Testis (tissue), 3 donors: ENCODE measurements around the gene SCLY. TPM values are rescaled to one million over a fixed set of nuclear protein-coding genes. Genes with fewer than 3 reads are reported as not detected.

Experiments
- DNase-seq: peaks from one replicate; pipeline ENCODE4 v3.0.0-alpha.2; 2019
- H3K27ac ChIP-seq, 2 donors: fragments of 200-600 bp; sonication (generic); one replicate each; pipeline ENCODE4 v1.5.1; 2019
- H3K27me3 ChIP-seq: fragments of 200-600 bp; sonication (generic); one replicate; pipeline ENCODE4 v1.5.1; 2019
- H3K36me3 ChIP-seq: fragments of 200-600 bp; sonication (generic); one replicate; pipeline ENCODE4 v1.5.1; 2017; ENCODE audit warnings: low read depth; ENCODE audit errors: missing control alignments
- H3K4me1 ChIP-seq: fragments of 200-600 bp; sonication (generic); one replicate; pipeline ENCODE4 v1.5.1; 2019
- H3K4me3 ChIP-seq, 2 donors: fragments of 200-600 bp; sonication (generic); one replicate each; pipeline ENCODE4 v1.5.1; 2017 to 2019
- H3K9me3 ChIP-seq: fragments of 200-600 bp; sonication (generic); one replicate; pipeline ENCODE4 v1.5.1; 2017
- CTCF ChIP-seq, 3 experiments: fragments of 450-650 bp in 2 of 3; fragments of 200-600 bp in 1 of 3; sonication (generic) in 1 of 3; IDR thresholded peaks; one replicate each; pipeline ENCODE4 v1.5.1; 2016 to 2019; ENCODE audit warnings: antibody characterized with exemption in 3 of 3, mild to moderate bottlenecking in 2 of 3, moderate library complexity in 1 of 3
- POLR2A ChIP-seq: fragments of 450-650 bp; IDR thresholded peaks from one replicate; pipeline ENCODE4 v1.6.1; 2017; ENCODE audit warnings: antibody characterized with exemption, mild to moderate bottlenecking, moderate library complexity
- WGBS, 2 donors: methylation state at CpG; one replicate each; pipeline ENCODE4 v1.1.5; 2018; 5-methylcytosine and 5-hydroxymethylcytosine counted together
- intact Hi-C: fragments of 100-400 bp; cut with DNase I; formaldehyde crosslinking; loops from one replicate; pipeline ENCODE4 v1.15.1; 2023; ENCODE audit warnings: low total_unique reads
- polyA plus RNA-seq: library from polyadenylated mRNA; stranded (reverse); fragments of 350-450 nt; fragmentation: Illumina TruSeq; extraction: RNeasy Lipid Tissue Mini Kit (QIAGEN cat#74804); gene quantifications from one replicate; pipeline ENCODE4 v1.2.3, GENCODE V29; 2014; ENCODE audit warnings: low read depth, low replicate concordance; ENCODE audit not compliant: insufficient read depth
- total RNA-seq, 2 donors: library from RNA; depleted of rRNA; stranded (reverse); fragments of >200 nt; gene quantifications; one replicate each; pipeline ENCODE4 v1.2.3, GENCODE V29; 2016

The SCLY gene
- total and polyA plus RNA-seq, 3 donors from 2014 or later = 19.6 to 40.2 (median 24.6) TPM

- Histone ChIP-seq H3K9me3 (no peaks in the 10 kb centered on the region), H3K27me3 (no peaks in the 10 kb centered on the region), H3K4me3 (no peak overlapping the region), H3K27ac (no peak overlapping the region), H3K36me3 (no peaks in the 10 kb centered on the region), H3K4me1 (no peaks in the 10 kb centered on the region)
- no peak for TF ChIP-seq CTCF (IDR thresholded peaks at IDR 0.05)
- TF ChIP-seq POLR2A = no peak
- peak; percentile 9 for DNase-seq
- WGBS, 2 donors = 93% methylated on average over 26 of the region's 26 CpGs
- intact Hi-C loops = no loop called here
These were observed 32.7 kb downstream of the SCLY start for GRCh38 chr2:238093181-238094140.

- Histone ChIP-seq H3K4me1 (no peaks in the 10 kb centered on the region), H3K9me3 (no peaks in the 10 kb centered on the region), H3K27me3 (no peaks in the 10 kb centered on the region), H3K36me3 (no peaks in the 10 kb centered on the region), H3K4me3 (no peak overlapping the region), H3K27ac (no peak overlapping the region)
- intact Hi-C loops = no loop called here
- 90 to 93% methylated on average over 17 of the region's 17 CpGs for WGBS, 2 donors
- no peak for DNase-seq
- no peak for TF ChIP-seq CTCF (IDR thresholded peaks at IDR 0.05)
- TF ChIP-seq POLR2A = no peak
These were observed 33.7 kb downstream of the SCLY start for GRCh38 chr2:238094438-238095022.

GRCh38 chr2:238095143-238095542 lies 34.3 kb downstream of the SCLY start:
- WGBS, 2 donors = 78 to 96% methylated on average over 7 of the region's 7 CpGs
- H3K9me3 ChIP-seq = no peaks in the 10 kb centered on the region
- DNase-seq = peak; percentile 9

GRCh38 chr2:238096311-238097011 lies 35.7 kb downstream of the SCLY start:
- TF ChIP-seq POLR2A = no peak
- TF ChIP-seq CTCF (IDR thresholded peaks at IDR 0.05) = no peak
- H3K4me3 ChIP-seq = no peak overlapping the region
- no peak overlapping the region for H3K27ac ChIP-seq
- WGBS, 2 donors = 77 to 80% methylated on average over 13 to 22 of the region's 22 CpGs
- no peaks in the 10 kb centered on the region for H3K4me1 ChIP-seq
- DNase-seq = no peak
- intact Hi-C loops = no loop called here
- no peaks in the 10 kb centered on the region for H3K27me3 ChIP-seq
- H3K36me3 ChIP-seq = no peaks in the 10 kb centered on the region
- H3K9me3 ChIP-seq = no peaks in the 10 kb centered on the region

More at GRCh38 chr2:238095143-238095542, 34.3 kb downstream of the SCLY start:
- no peak for TF ChIP-seq CTCF (IDR thresholded peaks at IDR 0.05)
- TF ChIP-seq POLR2A = no peak
- no peaks in the 10 kb centered on the region for H3K27me3 ChIP-seq
- H3K27ac ChIP-seq = no peak overlapping the region
- no peak overlapping the region for H3K4me3 ChIP-seq
- no peaks in the 10 kb centered on the region for H3K36me3 ChIP-seq
- intact Hi-C loops = no loop called here
- H3K4me1 ChIP-seq = no peaks in the 10 kb centered on the region
